HCT116 (cell line): ENCODE measurements around the gene CYP17A1.

Experiments
- CTCF ChIP-seq, 3 experiments: fragments of 200-600 bp in 1 of 3; sonication (generic) in 1 of 3; IDR thresholded peaks in 2 of 3; conservative IDR thresholded peaks in 1 of 3; 2 replicates each; pipeline ENCODE4 v1.5.1; 2012 to 2017; ENCODE audit warnings: low read depth in 2 of 3, low read length in 2 of 3, antibody characterized with exemption in 1 of 3, borderline replicate concordance in 1 of 3, control low read depth in 1 of 3, mild to moderate bottlenecking in 1 of 3, mixed read lengths in 1 of 3, mixed run types in 1 of 3, moderate library complexity in 1 of 3; ENCODE audit not compliant: insufficient read depth in 1 of 3
- EZH2phosphoT487 ChIP-seq: fragments of 200-600 bp; IDR thresholded peaks from 2 replicates; pipeline ENCODE4 v1.6.1; 2018; ENCODE audit warnings: antibody characterized with exemption, borderline replicate concordance
- POLR2A ChIP-seq: IDR thresholded peaks from 2 replicates; pipeline ENCODE4 v1.7.0; 2011; ENCODE audit warnings: borderline replicate concordance; ENCODE audit not compliant: insufficient read depth, insufficient read length; ENCODE audit errors: extremely low read depth
- POLR2AphosphoS5 ChIP-seq: IDR thresholded peaks from 2 replicates; pipeline ENCODE4 v1.6.1; 2011; ENCODE audit warnings: mild to moderate bottlenecking, low read depth, low read length, moderate library complexity
- SIN3A ChIP-seq: IDR thresholded peaks from 2 replicates; pipeline ENCODE4 v1.6.1; 2012; ENCODE audit warnings: low read depth
- TCF7L2 ChIP-seq: IDR thresholded peaks from 2 replicates; pipeline ENCODE4 v1.7.0; 2011; ENCODE audit warnings: borderline replicate concordance, inconsistent platforms; ENCODE audit not compliant: insufficient read depth, insufficient read length; ENCODE audit errors: extremely low read depth
- ZBTB33 ChIP-seq: IDR thresholded peaks from 2 replicates; pipeline ENCODE4 v1.6.1; 2011; ENCODE audit warnings: mild to moderate bottlenecking, low read length, moderate library complexity; ENCODE audit not compliant: insufficient replicate concordance; ENCODE audit errors: extremely low read depth

- TF ChIP-seq CTCF (IDR thresholded peaks at IDR 0.05 in 2 of 3, conservative IDR thresholded peaks at IDR 0.05 in 1 of 3; ENCODE audit: borderline replicate concordance in 1 of 3, insufficient read depth in 1 of 3, low read depth in 2 of 3, low read length in 2 of 3) (no peak), POLR2A (no peak), EZH2phosphoT487 (no peak), ZBTB33 (no peak), TCF7L2 (no peak), SIN3A (no peak), POLR2AphosphoS5 (no peak)
Observed at GRCh38 chr10:102880256-102880655, 43.0 kb upstream of the CYP17A1 start.
